MM.1S (cell line): ENCODE data around the gene TMEM150C.

ENCODE experiments used
- DNase-seq: peaks from one replicate; pipeline ENCODE4 v3.0.0-alpha.2; 2015
- H2AFZ ChIP-seq: fragments of 300-600 bp; sonication (generic); 2 replicates; pipeline ENCODE4 v1.6.0; 2016; ENCODE audit warnings: antibody characterized with exemption, low read length
- H3F3A ChIP-seq: fragments of 300-600 bp; sonication (generic); 2 replicates; pipeline ENCODE4 v1.6.1; 2016; ENCODE audit warnings: mild to moderate bottlenecking, antibody characterized with exemption, low read length, moderate library complexity, mixed read lengths; ENCODE audit not compliant: insufficient read depth
- H3K27ac ChIP-seq: fragments of 300-600 bp; sonication (generic); 2 replicates; pipeline ENCODE4 v1.5.1; 2016; ENCODE audit warnings: mild to moderate bottlenecking, low read length
- H3K27me3 ChIP-seq: fragments of 300-600 bp; sonication (generic); replicated peaks from 2 replicates; pipeline ENCODE4 v1.6.0; 2016; ENCODE audit warnings: low read length; ENCODE audit not compliant: insufficient read depth
- H3K36me3 ChIP-seq: fragments of 300-600 bp; sonication (generic); replicated peaks from 2 replicates; pipeline ENCODE4 v1.6.1; 2016; ENCODE audit warnings: mild to moderate bottlenecking, low read length, mixed read lengths; ENCODE audit not compliant: insufficient read depth
- H3K4me1 ChIP-seq: fragments of 300-600 bp; sonication (generic); 2 replicates; pipeline ENCODE4 v1.6.1; 2016; ENCODE audit warnings: low read length, mixed read lengths
- H3K4me2 ChIP-seq: fragments of 300-600 bp; sonication (generic); 2 replicates; pipeline ENCODE4 v1.6.0; 2016; ENCODE audit warnings: low read depth, low read length
- H3K4me3 ChIP-seq: fragments of 300-600 bp; sonication (generic); 2 replicates; pipeline ENCODE4 v1.5.1; 2016; ENCODE audit warnings: low read length, mixed read lengths
- H3K79me2 ChIP-seq: fragments of 300-600 bp; sonication (generic); 2 replicates; pipeline ENCODE4 v1.6.1; 2016; ENCODE audit warnings: mixed run types, low read length, mixed read lengths
- H3K9ac ChIP-seq: fragments of 300-600 bp; sonication (generic); 2 replicates; pipeline ENCODE4 v1.6.1; 2016; ENCODE audit warnings: low read length, mixed read lengths
- H3K9me2 ChIP-seq: fragments of 300-600 bp; sonication (generic); replicated peaks from 2 replicates; pipeline ENCODE4 v1.6.1; 2016; ENCODE audit warnings: mild to moderate bottlenecking, low read length, mixed read lengths; ENCODE audit not compliant: insufficient read depth
- H3K9me3 ChIP-seq: fragments of 300-600 bp; sonication (generic); replicated peaks from 2 replicates; pipeline ENCODE4 v1.6.1; 2016; ENCODE audit warnings: mild to moderate bottlenecking, low read length, mixed read lengths; ENCODE audit not compliant: insufficient read depth
- H4K20me1 ChIP-seq: fragments of 300-600 bp; sonication (generic); 2 replicates; pipeline ENCODE4 v1.6.1; 2016; ENCODE audit warnings: mild to moderate bottlenecking, low read length, moderate library complexity, mixed read lengths; ENCODE audit not compliant: insufficient read depth
- CTCF ChIP-seq: fragments of 300-600 bp; sonication (generic); IDR thresholded peaks from 2 replicates; pipeline ENCODE4 v1.5.1; 2016; ENCODE audit warnings: antibody characterized with exemption, low read length, mixed read lengths
- EZH2 ChIP-seq: fragments of 300-600 bp; sonication (generic); optimal IDR thresholded peaks from 2 replicates; pipeline ENCODE3; 2017; ENCODE audit warnings: low read depth, mild to moderate bottlenecking, antibody characterized with exemption, low read length, mixed read lengths
- EZH2phosphoT487 ChIP-seq: fragments of 300-600 bp; sonication (generic); IDR thresholded peaks from 2 replicates; pipeline ENCODE4 v1.6.1; 2018; ENCODE audit warnings: antibody characterized with exemption, low read length

TMEM150C gene

GRCh38 chr4:82583897-82584587 lies 22.3 kb upstream of the TMEM150C start:
- no peaks in the 10 kb centered on the region for H3F3A ChIP-seq
- H3K27ac ChIP-seq, result no peak overlapping the region
- H3K36me3 ChIP-seq, result no peaks in the 10 kb centered on the region
- DNase-seq, result no peak
- H3K79me2 ChIP-seq, result no peaks in the 10 kb centered on the region
- no peaks in the 10 kb centered on the region for H3K9me2 ChIP-seq
- no peaks in the 10 kb centered on the region for H3K9me3 ChIP-seq
- no peaks in the 10 kb centered on the region for H3K4me1 ChIP-seq
- H3K9ac ChIP-seq, result no peak overlapping the region
- no peak overlapping the region for H2AFZ ChIP-seq
- H3K27me3 ChIP-seq, result no peaks in the 10 kb centered on the region
- H3K4me2 ChIP-seq, result no peak overlapping the region
- no peak overlapping the region for H3K4me3 ChIP-seq
- TF ChIP-seq EZH2phosphoT487 (no peak), EZH2 (no peak), CTCF (no peak)
- H4K20me1 ChIP-seq, result no peaks in the 10 kb centered on the region

- no peaks in the 10 kb centered on the region for H4K20me1 ChIP-seq
- H2AFZ ChIP-seq, result no peak overlapping the region
- no peak overlapping the region for H3K4me3 ChIP-seq
- TF ChIP-seq EZH2 (no peak), CTCF (no peak), EZH2phosphoT487 (no peak)
- H3K9me3 ChIP-seq, result no peaks in the 10 kb centered on the region
- no peak overlapping the region for H3K9ac ChIP-seq
- no peaks in the 10 kb centered on the region for H3F3A ChIP-seq
- no peak overlapping the region for H3K27ac ChIP-seq
- no peaks in the 10 kb centered on the region for H3K79me2 ChIP-seq
- H3K4me1 ChIP-seq, result no peaks in the 10 kb centered on the region
- H3K4me2 ChIP-seq, result no peak overlapping the region
- no peak for DNase-seq
- no peaks in the 10 kb centered on the region for H3K27me3 ChIP-seq
- no peaks in the 10 kb centered on the region for H3K9me2 ChIP-seq
- no peaks in the 10 kb centered on the region for H3K36me3 ChIP-seq
These were observed 18.1 kb upstream of the TMEM150C start for GRCh38 chr4:82579932-82580331.

GRCh38 chr4:82578935-82579334 lies 17.1 kb upstream of the TMEM150C start:
- Histone ChIP-seq H4K20me1 (no peaks in the 10 kb centered on the region), H3K9me2 (no peaks in the 10 kb centered on the region), H3K4me3 (no peak overlapping the region), H3K4me2 (no peak overlapping the region), H3K79me2 (no peaks in the 10 kb centered on the region), H3K36me3 (no peaks in the 10 kb centered on the region), H2AFZ (no peak overlapping the region), H3F3A (no peaks in the 10 kb centered on the region), H3K27me3 (no peaks in the 10 kb centered on the region), H3K9me3 (no peaks in the 10 kb centered on the region), H3K4me1 (no peaks in the 10 kb centered on the region), H3K27ac (no peak overlapping the region), H3K9ac (no peak overlapping the region)
- DNase-seq, result no peak
- TF ChIP-seq CTCF (no peak), EZH2 (no peak), EZH2phosphoT487 (no peak)
